ENCODE measurements around the gene SRPK2. TPM values are rescaled to one million over a fixed set of nuclear protein-coding genes. Genes with fewer than 3 reads are reported as not detected.

The SRPK2 gene
- total RNA-seq, 2 donors from 2014 or later: 26.5 to 28.9 TPM

GRCh38 chr7:105185290-105186010 lies 203.3 kb downstream of the SRPK2 start:
- ATAC-seq (no peak), DNase-seq (no peak)

GRCh38 chr7:105180002-105180401 lies 208.7 kb downstream of the SRPK2 start:
- intact Hi-C loops (cut with DNase I): no loop called here
- DNase-seq: no peak
- no peak for ATAC-seq

More at GRCh38 chr7:105185290-105186010, 203.3 kb downstream of the SRPK2 start:
- intact Hi-C loops (cut with DNase I): no loop called here

GRCh38 chr7:105178928-105179541 lies 209.7 kb downstream of the SRPK2 start:
- DNase-seq (no peak), ATAC-seq (no peak)
- intact Hi-C loops (cut with DNase I): no loop called here

GRCh38 chr7:105178177-105178576 lies 210.5 kb downstream of the SRPK2 start:
- ATAC-seq: no peak
- intact Hi-C loops (cut with DNase I): no loop called here
- DNase-seq: no peak

GRCh38 chr7:105177026-105177425 lies 211.7 kb downstream of the SRPK2 start:
- ATAC-seq: no peak
- DNase-seq: no peak
- intact Hi-C loops (cut with DNase I): no loop called here

GRCh38 chr7:105173586-105173985 lies 215.1 kb downstream of the SRPK2 start:
- intact Hi-C loops (cut with DNase I): no loop called here
- no peak for ATAC-seq
- no peak for DNase-seq

- intact Hi-C loops (cut with DNase I): no loop called here
- ATAC-seq (no peak), DNase-seq (no peak)
Observed at GRCh38 chr7:105164751-105165150, 224.0 kb downstream of the SRPK2 start.

GRCh38 chr7:105163718-105164117 lies 225.0 kb downstream of the SRPK2 start:
- ATAC-seq (no peak), DNase-seq (no peak)
- intact Hi-C loops (cut with DNase I): no loop called here

- intact Hi-C loops (cut with DNase I): no loop called here
- ATAC-seq (no peak), DNase-seq (no peak)
Observed at GRCh38 chr7:105161366-105161765, 227.4 kb downstream of the SRPK2 start.

- DNase-seq (no peak), ATAC-seq (no peak)
- intact Hi-C loops (cut with DNase I): loop anchor here in 1 of 2 donors (10.0 kb wide), 2 partner anchors 178 to 268 kb away; no protein-coding TSS in a partner anchor
Observed at GRCh38 chr7:105157278-105157677, 231.4 kb downstream of the SRPK2 start.

GRCh38 chr7:105156731-105157130 lies 232.0 kb downstream of the SRPK2 start:
- no peak for DNase-seq
- intact Hi-C loops (cut with DNase I): loop anchor here in 1 of 2 donors (10.0 kb wide), 2 partner anchors 178 to 268 kb away; no protein-coding TSS in a partner anchor

GRCh38 chr7:105154084-105154483 lies 234.6 kb downstream of the SRPK2 start:
- ATAC-seq: no peak
- intact Hi-C loops (cut with DNase I): loop anchor here in 1 of 2 donors (10.0 kb wide), 2 partner anchors 181 to 271 kb away; no protein-coding TSS in a partner anchor
- DNase-seq: no peak

More at GRCh38 chr7:105156731-105157130, 232.0 kb downstream of the SRPK2 start:
- no peak for ATAC-seq

GRCh38 chr7:105153531-105153930 lies 235.2 kb downstream of the SRPK2 start:
- intact Hi-C loops (cut with DNase I): loop anchor here in 1 of 2 donors (10.0 kb wide), 2 partner anchors 181 to 271 kb away; no protein-coding TSS in a partner anchor
- DNase-seq (no peak), ATAC-seq (no peak)

- ATAC-seq: no peak
- DNase-seq: no peak
- intact Hi-C loops (cut with DNase I): loop anchor here in 1 of 2 donors (10.0 kb wide), 2 partner anchors 184 to 274 kb away; no protein-coding TSS in a partner anchor
Observed at GRCh38 chr7:105151152-105151551, 237.6 kb downstream of the SRPK2 start.

- ATAC-seq: no peak
- no peak for DNase-seq
- intact Hi-C loops (cut with DNase I): loop anchor here in 1 of 2 donors (10.0 kb wide), 2 partner anchors 185 to 275 kb away; no protein-coding TSS in a partner anchor
Observed at GRCh38 chr7:105149827-105150226, 238.9 kb downstream of the SRPK2 start.

GRCh38 chr7:105141068-105141467 lies 247.7 kb downstream of the SRPK2 start:
- ATAC-seq: peak in 1 of 2 donors; percentile 24

GRCh38 chr7:105139381-105139780 lies 249.3 kb downstream of the SRPK2 start:
- no peak for DNase-seq
- ATAC-seq: no peak
- intact Hi-C loops (cut with DNase I): no loop called here

More at GRCh38 chr7:105141068-105141467, 247.7 kb downstream of the SRPK2 start:
- no peak for DNase-seq
- intact Hi-C loops (cut with DNase I): no loop called here

GRCh38 chr7:105137898-105138297 lies 250.8 kb downstream of the SRPK2 start:
- ATAC-seq: no peak
- no peak for DNase-seq
- intact Hi-C loops (cut with DNase I): no loop called here

GRCh38 chr7:105136221-105136620 lies 252.5 kb downstream of the SRPK2 start:
- intact Hi-C loops (cut with DNase I): no loop called here
- peak; percentile 27 to 62 for ATAC-seq
- DNase-seq: no peak

- intact Hi-C loops (cut with DNase I): no loop called here
- ATAC-seq (no peak), DNase-seq (no peak)
Observed at GRCh38 chr7:105133986-105134655, 254.6 kb downstream of the SRPK2 start.
